ENCODE measurements around the gene TENM4.
"Not testable (repeated sequence)": the region's sequence is repeated elsewhere in the genome, so short reads cannot be mapped to it uniquely, and the experiment has no call there.

TENM4 gene

DNA sequence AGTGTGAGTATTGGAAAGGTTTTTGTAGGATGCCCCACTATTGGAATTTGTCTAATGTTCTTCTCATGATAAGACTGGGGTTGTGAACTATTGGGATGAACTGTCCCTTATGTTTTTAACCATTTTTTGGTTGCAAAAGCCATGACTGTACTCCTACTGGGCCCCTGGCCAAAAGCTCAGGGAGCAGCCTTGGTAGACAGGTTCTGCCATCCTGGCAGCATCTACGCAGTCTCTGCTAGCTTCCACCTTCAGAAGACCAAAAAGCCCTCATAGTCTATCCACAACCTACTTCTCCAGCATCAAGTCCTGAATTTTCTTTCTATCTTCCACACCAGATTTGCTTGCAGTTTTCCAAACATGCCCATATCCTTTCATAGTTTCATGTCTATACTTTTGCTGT, 211.8 kb downstream of the TENM4 start:
- TF ChIP-seq, protein P1, sequence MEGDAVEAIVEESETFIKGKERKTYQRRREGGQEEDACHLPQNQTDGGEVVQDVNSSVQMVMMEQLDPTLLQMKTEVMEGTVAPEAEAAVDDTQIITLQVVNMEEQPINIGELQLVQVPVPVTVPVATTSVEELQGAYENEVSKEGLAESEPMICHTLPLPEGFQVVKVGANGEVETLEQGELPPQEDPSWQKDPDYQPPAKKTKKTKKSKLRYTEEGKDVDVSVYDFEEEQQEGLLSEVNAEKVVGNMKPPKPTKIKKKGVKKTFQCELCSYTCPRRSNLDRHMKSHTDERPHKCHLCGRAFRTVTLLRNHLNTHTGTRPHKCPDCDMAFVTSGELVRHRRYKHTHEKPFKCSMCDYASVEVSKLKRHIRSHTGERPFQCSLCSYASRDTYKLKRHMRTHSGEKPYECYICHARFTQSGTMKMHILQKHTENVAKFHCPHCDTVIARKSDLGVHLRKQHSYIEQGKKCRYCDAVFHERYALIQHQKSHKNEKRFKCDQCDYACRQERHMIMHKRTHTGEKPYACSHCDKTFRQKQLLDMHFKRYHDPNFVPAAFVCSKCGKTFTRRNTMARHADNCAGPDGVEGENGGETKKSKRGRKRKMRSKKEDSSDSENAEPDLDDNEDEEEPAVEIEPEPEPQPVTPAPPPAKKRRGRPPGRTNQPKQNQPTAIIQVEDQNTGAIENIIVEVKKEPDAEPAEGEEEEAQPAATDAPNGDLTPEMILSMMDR (IDR thresholded peaks at IDR 0.05; ENCODE audit: low read depth, low read length): no peak
- no peak for DNase-seq (ENCODE audit: extremely low read depth, low read depth)

DNA sequence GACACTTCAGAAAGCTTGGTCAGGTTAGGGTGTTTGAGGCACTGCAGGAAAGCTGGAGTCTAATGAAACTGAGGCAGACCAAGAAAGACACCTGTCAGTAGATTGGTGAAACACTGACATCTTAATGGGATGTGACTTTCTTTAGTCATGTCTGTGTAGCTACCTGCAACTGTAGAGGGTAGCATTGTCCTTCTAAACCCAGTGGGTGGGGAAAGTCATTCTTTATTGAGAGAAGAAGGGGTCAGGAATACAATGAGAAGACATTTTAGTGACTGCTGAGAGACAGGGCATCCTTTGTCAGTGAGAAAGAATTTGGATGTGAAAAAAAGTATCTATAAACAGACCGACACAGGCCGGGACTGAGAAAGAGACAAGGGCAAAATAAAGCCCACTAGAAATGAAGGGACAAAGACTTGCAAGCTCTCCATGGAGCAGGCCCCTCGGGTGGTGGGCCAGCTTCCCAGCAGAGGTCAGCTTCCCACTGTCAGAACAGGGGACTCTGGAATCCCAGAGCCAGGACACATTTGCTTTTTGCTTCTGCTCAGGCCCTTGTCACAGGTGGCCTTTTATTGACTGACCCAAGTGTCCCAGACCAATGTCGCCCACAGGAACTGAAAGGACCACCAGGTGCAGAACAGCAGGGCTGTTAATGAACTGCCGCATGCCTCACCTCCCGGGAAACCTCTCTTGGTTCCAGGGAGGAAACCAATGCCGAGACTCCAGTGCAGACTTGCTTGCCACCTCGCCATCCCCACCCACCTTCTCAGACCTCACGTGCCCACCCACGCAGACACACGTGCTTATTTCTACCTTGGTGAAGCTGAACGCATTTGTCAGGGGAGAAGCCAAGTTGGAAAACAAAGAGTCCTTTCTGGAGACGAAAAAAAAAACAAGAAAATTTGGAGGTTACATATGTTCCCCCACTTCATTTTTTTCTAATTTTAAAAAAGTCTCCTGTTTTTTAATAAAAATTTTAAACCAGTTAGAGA, 212.8 kb downstream of the TENM4 start:
- DNase-seq (ENCODE audit: extremely low read depth, low read depth): no peak

DNA sequence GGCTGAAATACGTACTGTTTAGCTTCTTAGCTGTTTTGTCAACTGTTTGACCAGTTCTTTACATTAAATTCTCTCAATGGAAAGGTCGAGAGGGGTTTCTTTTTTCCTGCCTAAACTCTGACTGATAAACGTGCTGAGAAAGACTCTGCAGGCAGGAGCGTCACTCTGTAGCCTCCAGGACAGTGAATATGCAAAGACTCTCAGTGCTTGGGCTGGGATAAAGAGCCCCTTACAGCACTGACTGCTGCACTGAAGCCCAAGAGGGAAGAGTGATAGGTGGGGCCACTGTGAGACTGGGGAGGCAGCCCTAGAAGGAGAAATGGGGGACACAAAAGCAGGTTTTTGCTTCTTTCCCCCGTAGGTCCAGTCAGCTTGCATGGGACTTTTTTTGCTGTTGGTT, 213.5 kb downstream of the TENM4 start:
- no peak for DNase-seq (ENCODE audit: extremely low read depth, low read depth)
- TF ChIP-seq, protein P1 (IDR thresholded peaks at IDR 0.05; ENCODE audit: low read depth, low read length): no peak

More for the DNA sequence above, 212.8 kb downstream of the TENM4 start:
- TF ChIP-seq, protein P1 (IDR thresholded peaks at IDR 0.05; ENCODE audit: low read depth, low read length): no peak

DNA sequence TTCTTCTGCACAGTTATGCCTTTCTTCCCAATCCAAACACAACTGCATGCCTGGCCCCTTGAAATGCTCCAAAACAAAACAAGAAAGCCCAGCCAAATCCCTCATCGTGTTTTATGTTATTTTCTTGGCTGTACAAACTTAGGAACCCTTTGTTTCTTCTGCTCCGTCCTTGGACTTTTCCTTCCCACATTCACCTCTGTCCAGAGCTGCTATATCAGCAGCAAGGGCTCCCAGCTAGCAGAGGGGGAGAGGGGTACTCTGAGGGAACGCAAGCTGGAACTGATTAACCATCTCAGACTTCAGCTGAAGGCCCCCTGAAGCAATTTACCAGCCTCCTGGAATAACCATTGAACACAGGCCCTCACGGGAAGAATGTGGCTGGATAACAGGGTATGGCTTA, 214.7 kb downstream of the TENM4 start:
- no peak for DNase-seq (ENCODE audit: extremely low read depth, low read depth)
- TF ChIP-seq, protein P1 (IDR thresholded peaks at IDR 0.05; ENCODE audit: low read depth, low read length): no peak

DNA sequence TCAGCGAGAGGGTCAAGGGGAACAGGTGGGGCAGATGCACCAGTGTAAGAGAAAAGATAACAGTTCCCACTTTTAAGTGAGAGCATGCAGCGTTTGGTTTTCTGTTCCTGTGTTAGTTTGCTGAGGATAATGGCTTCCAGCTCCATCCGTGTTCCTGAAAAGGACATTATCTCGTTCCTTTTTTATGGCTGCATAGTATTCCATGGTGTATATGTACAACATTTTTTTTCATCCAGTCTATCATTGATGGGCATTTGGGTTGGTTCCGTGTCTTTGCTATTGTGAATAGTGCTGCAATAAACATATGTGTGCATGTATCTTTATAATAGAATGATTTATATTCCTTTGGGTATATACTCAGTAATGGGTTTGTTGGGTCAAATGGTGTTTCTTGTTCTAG, 218.7 kb downstream of the TENM4 start:
- not testable (repeated sequence) for DNase-seq (ENCODE audit: extremely low read depth, low read depth)

DNA sequence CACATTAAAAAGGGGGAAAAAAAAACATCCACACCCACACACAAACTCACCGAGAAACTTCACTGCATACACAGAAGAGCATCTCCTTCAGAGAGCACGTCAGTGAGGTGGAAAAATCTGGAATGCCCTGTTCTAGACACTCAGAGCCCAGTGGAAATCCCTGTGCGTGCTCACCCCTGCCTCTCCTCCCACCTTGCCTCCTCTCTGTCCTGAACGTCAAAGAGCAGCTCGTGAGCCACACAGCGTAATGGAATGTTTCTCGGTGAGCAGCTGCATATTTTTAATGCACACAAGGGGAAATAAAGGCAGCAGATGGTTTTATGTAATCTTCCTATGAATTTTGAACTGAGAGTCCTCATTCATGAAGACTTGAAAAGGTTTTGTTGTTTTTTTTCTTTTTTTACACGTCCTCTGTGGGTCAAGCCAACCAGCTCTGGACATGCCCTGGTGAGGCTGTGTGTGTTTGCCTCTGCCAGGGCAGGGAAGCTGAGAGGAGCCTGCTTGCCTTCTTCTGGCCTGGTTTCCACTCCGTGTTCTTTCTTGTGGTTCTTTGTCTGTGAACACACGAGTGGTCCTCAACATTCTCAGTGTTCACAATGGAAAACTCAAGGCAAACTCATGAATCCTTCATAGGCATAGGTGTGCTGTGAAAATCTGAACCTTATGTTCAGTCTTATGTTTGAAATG, 219.2 kb downstream of the TENM4 start:
- no peak for DNase-seq (ENCODE audit: extremely low read depth, low read depth)
- TF ChIP-seq, protein P1 (IDR thresholded peaks at IDR 0.05; ENCODE audit: low read depth, low read length): no peak

DNA sequence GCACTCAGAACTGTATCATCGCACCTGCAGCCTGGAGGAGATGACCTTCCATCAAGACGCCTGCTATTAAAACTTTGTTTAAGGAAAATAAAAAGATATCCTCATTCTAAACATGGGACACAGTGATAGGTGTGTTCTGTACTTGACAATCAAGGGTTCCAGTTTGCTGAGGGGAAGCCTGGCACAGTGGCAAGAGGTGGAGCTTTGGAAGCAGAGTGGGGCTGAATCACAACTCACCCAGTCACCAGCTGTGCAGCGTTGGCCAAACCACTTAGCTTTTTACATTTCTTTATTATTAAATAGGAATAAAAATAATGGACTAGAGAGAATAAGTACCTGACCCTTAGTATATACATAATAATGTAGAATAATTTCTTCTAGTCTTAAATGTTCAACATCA, 220.7 kb downstream of the TENM4 start:
- TF ChIP-seq, protein P1 (IDR thresholded peaks at IDR 0.05; ENCODE audit: low read depth, low read length): no peak
- no peak for DNase-seq (ENCODE audit: extremely low read depth, low read depth)

All from AG09319 (cell line).